PC-3 (cell line): Measurements from ENCODE around the gene EPHA3. TPM values are rescaled to one million over a fixed set of nuclear protein-coding genes. Genes with fewer than 3 reads are reported as not detected.

Source experiments
- ATAC-seq: fragments of 200-7000 bp; cut with Tn5 transposase; 2 replicates; pipeline ENCODE4 v1.9.1; 2020; ENCODE audit warnings: mild to moderate bottlenecking, moderate library complexity
- BruUV-seq: library from RNA; stranded (reverse); fragments of 400-500 nt; replicated peaks from 2 replicates; lab custom pipeline; 2021; lab: Mats Ljungman, UMichigan
- CTCF ChIA-PET: fragments of 300-600 bp; sonication (Branson Sonifier 250); formaldehyde crosslinking; loops from one replicate; lab custom pipeline; 2022; ENCODE audit warnings: antibody characterized with exemption; lab: Charles Lee
- POLR2A ChIA-PET: fragments of 300-600 bp; sonication (Branson Sonifier 250); formaldehyde crosslinking; loops from one replicate; lab custom pipeline; 2022; ENCODE audit warnings: antibody characterized with exemption; ENCODE audit not compliant: unreplicated experiment; lab: Charles Lee
- DNase-seq: peaks from one replicate; pipeline ENCODE4 v3.0.0-alpha.2; 2015
- H2AFZ ChIP-seq: fragments of 300-600 bp; sonication (generic); 2 replicates; pipeline ENCODE4 v1.6.0; 2016; ENCODE audit warnings: antibody characterized with exemption, low read length
- H3F3A ChIP-seq: fragments of 300-600 bp; sonication (generic); one replicate; pipeline ENCODE4 v1.6.0; 2017; ENCODE audit warnings: antibody characterized with exemption, low read length, control low read depth, mild to moderate bottlenecking; ENCODE audit not compliant: unreplicated experiment
- H3K27ac ChIP-seq: fragments of 300-600 bp; sonication (generic); 2 replicates; pipeline ENCODE4 v1.5.1; 2016; ENCODE audit warnings: mild to moderate bottlenecking, low read length
- H3K27me3 ChIP-seq: fragments of 300-600 bp; sonication (generic); 2 replicates; pipeline ENCODE4 v1.6.1; 2016; ENCODE audit warnings: low read length, mixed read lengths
- H3K36me3 ChIP-seq: fragments of 300-600 bp; sonication (generic); 2 replicates; pipeline ENCODE4 v1.6.1; 2016; ENCODE audit warnings: low read depth, mixed run types, low read length, mixed read lengths
- H3K4me1 ChIP-seq: fragments of 300-600 bp; sonication (generic); 2 replicates; pipeline ENCODE4 v1.5.1; 2016; ENCODE audit warnings: low read length; ENCODE audit not compliant: insufficient read depth
- H3K4me2 ChIP-seq: fragments of 300-600 bp; sonication (generic); 2 replicates; pipeline ENCODE4 v1.6.0; 2016; ENCODE audit warnings: low read length
- H3K4me3 ChIP-seq: fragments of 300-600 bp; sonication (generic); 2 replicates; pipeline ENCODE4 v1.5.1; 2016; ENCODE audit warnings: mild to moderate bottlenecking, low read length, mixed read lengths
- H3K79me2 ChIP-seq: fragments of 300-600 bp; sonication (generic); 2 replicates; pipeline ENCODE4 v1.6.1; 2017; ENCODE audit warnings: low read length, mixed read lengths
- H3K9ac ChIP-seq: fragments of 300-600 bp; sonication (generic); 2 replicates; pipeline ENCODE4 v1.6.0; 2016; ENCODE audit warnings: mild to moderate bottlenecking, low read length
- H3K9me2 ChIP-seq: fragments of 300-600 bp; sonication (generic); replicated peaks from 2 replicates; pipeline ENCODE4 v1.6.1; 2016; ENCODE audit warnings: mixed run types, low read length, mixed read lengths
- H3K9me3 ChIP-seq: fragments of 300-600 bp; sonication (generic); 2 replicates; pipeline ENCODE4 v1.6.1; 2016; ENCODE audit warnings: low read length, mixed read lengths
- H4K20me1 ChIP-seq: fragments of 300-600 bp; sonication (generic); 2 replicates; pipeline ENCODE4 v1.6.1; 2016; ENCODE audit warnings: low read length, mixed read lengths
- CTCF ChIP-seq: fragments of 300-600 bp; sonication (generic); conservative IDR thresholded peaks from 2 replicates; pipeline ENCODE4 v1.5.1; 2017; ENCODE audit warnings: antibody characterized with exemption, low read depth, mild to moderate bottlenecking, low read length
- EZH2 ChIP-seq: fragments of 300-600 bp; sonication (generic); IDR thresholded peaks from one replicate; pipeline ENCODE4 v1.6.1; 2017; ENCODE audit warnings: antibody characterized with exemption, mild to moderate bottlenecking, low read length; ENCODE audit not compliant: unreplicated experiment
- EZH2phosphoT487 ChIP-seq: fragments of 300-600 bp; sonication (generic); IDR thresholded peaks from 2 replicates; pipeline ENCODE4 v1.6.1; 2018; ENCODE audit warnings: mild to moderate bottlenecking, antibody characterized with exemption, low read length, borderline replicate concordance
- intact Hi-C: fragments of 100-400 bp; cut with micrococcal nuclease; formaldehyde crosslinking; loops from 2 replicates; pipeline ENCODE4 v1.9.0; 2023
- total RNA-seq: library from RNA; depleted of rRNA; stranded (reverse); fragments of >200 nt; gene quantifications from 2 replicates; pipeline ENCODE4 v1.2.3, GENCODE V29; 2014

EPHA3 gene
- total RNA-seq, 1 experiment from 2014 or later, result 0.33 TPM

DNA sequence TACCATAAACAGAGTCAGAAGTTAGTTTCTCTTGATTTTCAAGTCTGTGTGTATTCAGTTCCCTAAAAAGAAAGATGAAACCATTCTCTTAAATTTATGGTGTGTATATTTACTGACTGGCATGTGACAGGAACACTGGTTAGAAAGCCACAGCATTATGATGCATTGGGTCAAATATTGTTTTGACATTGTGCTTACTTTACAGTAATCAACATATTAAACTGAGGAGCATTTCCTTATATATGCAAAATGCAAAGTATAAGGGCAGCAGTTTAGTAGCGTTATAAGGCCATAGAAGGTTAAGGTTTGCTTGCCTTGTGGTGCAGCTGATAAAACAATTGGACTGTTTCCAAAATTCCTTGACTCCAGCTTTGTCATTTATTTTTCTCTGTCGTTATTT is 72.9 kb downstream of the EPHA3 start:
- Histone ChIP-seq H3K79me2 (no peaks in the 10 kb centered on the region), H3K4me3 (no peak overlapping the region), H3K9me3 (no peaks in the 10 kb centered on the region), H3K27ac (no peak overlapping the region), H3K4me1 (no peaks in the 10 kb centered on the region), H3K4me2 (no peak overlapping the region), H3K36me3 (no peaks in the 10 kb centered on the region), H3K9me2 (no peaks in the 10 kb centered on the region), H3K27me3 (peaks cover 25% of the 10 kb centered on the region), H3K9ac (no peak overlapping the region), H2AFZ (no peak overlapping the region), H4K20me1 (no peaks in the 10 kb centered on the region), H3F3A (no peaks in the 10 kb centered on the region)
- DNase-seq, result peak; percentile 8
- no peak for ATAC-seq
- CTCF ChIA-PET, result no interaction called here
- TF ChIP-seq CTCF (no peak), EZH2phosphoT487 (no peak), EZH2 (no peak)
- intact Hi-C loops, result no loop called here
- POLR2A ChIA-PET, result no interaction called here
- no TSS peak for BruUV-seq

DNA sequence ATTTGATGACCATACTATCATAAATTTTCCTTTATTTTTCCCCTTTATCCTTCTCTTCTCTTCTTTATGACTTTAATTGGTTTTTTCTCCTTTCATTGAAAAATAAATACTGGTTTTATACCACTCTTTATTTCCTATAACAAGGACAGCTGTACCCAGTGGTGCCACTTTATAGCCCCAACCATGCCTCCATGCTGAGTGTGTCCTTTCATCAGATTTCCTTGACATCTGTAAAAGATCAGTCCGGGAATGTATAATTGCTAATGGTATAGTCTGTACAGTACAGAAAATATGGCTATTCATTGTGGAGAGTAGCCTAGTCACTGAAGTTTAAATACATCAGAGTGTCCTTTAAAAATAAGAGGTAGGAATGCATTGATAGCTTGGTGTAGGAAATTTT is 74.6 kb downstream of the EPHA3 start:
- no peaks in the 10 kb centered on the region for H3K79me2 ChIP-seq
- H3K27ac ChIP-seq, result no peak overlapping the region
- H3K4me3 ChIP-seq, result no peak overlapping the region
- H3K4me1 ChIP-seq, result no peaks in the 10 kb centered on the region
- no peaks in the 10 kb centered on the region for H3F3A ChIP-seq
- H3K27me3 ChIP-seq, result peaks cover 19% of the 10 kb centered on the region; the same call in 1 of the 2 replicates
- ChIA-PET CTCF (no interaction called here), POLR2A (no interaction called here)
- DNase-seq (no peak), ATAC-seq (no peak)
- no peak overlapping the region for H3K4me2 ChIP-seq
- no peak overlapping the region for H2AFZ ChIP-seq
- no peaks in the 10 kb centered on the region for H3K9me2 ChIP-seq
- no TSS peak for BruUV-seq
- H3K9ac ChIP-seq, result no peak overlapping the region
- no peak for TF ChIP-seq CTCF
- TF ChIP-seq EZH2phosphoT487, result no peak
- no peak for TF ChIP-seq EZH2
- no peaks in the 10 kb centered on the region for H3K36me3 ChIP-seq
- intact Hi-C loops, result no loop called here
- H4K20me1 ChIP-seq, result no peaks in the 10 kb centered on the region
- no peaks in the 10 kb centered on the region for H3K9me3 ChIP-seq

DNA sequence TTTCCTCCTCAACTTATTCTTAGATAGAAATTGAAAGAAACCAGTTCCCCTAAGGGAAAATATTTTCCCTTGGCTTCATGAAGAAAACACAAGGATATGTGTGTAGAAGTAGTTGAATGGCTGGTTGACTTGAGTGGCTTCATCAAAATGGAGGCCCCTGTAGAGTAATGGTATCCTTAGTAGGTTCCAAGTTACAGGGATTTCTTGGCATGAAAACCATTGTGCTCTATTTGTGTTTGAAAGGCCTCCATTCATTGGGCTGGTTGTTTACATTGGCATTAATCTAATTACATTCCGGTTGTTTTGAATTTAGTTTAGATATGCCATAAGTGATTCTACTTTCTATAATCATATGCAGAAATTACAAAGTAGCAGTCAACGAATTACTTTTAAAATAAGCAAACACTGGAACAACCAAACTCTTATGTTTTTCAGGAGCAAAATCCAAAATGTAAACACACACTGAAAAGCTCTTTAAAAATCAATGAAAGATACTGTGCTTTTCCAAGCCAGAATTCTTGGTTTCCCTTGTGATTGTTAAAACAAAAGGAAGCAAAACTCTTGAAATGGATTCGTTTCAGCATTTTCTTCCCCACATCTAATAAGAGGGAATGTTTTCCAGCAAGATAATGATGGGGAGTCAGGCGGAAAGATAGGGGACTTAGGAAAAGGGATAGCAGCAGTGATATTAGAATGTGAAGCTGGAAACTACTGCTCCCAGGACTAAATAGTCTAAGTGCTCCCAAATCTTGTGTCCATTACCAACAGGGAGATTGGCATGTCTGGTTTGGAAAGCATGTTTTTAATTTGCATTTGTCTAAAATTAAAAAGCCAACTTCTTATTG is 77.0 kb downstream of the EPHA3 start:
- H2AFZ ChIP-seq, result no peak overlapping the region
- ChIA-PET POLR2A (no interaction called here), CTCF (no interaction called here)
- no peaks in the 10 kb centered on the region for H3K9me2 ChIP-seq
- no peaks in the 10 kb centered on the region for H3K4me1 ChIP-seq
- H3F3A ChIP-seq, result no peaks in the 10 kb centered on the region
- no peak for DNase-seq
- H3K9ac ChIP-seq, result no peak overlapping the region
- H3K36me3 ChIP-seq, result no peaks in the 10 kb centered on the region
- H3K4me2 ChIP-seq, result no peak overlapping the region
- no TSS peak for BruUV-seq
- H3K27ac ChIP-seq, result no peak overlapping the region
- intact Hi-C loops, result no loop called here
- H3K27me3 ChIP-seq, result peaks cover 12% of the 10 kb centered on the region; the same call in 1 of the 2 replicates
- no peaks in the 10 kb centered on the region for H3K79me2 ChIP-seq
- no peak for TF ChIP-seq EZH2
- no peak for TF ChIP-seq EZH2phosphoT487
- no peak for TF ChIP-seq CTCF
- H3K4me3 ChIP-seq, result no peak overlapping the region
- H4K20me1 ChIP-seq, result no peaks in the 10 kb centered on the region
- H3K9me3 ChIP-seq, result no peaks in the 10 kb centered on the region
- no peak for ATAC-seq
